Ovary (tissue), 3 donors: Measurements from ENCODE around the gene THAP4.

ENCODE experiments used
- CTCF ChIP-seq, 3 donors: fragments of 450-650 bp in 2 of 3; fragments of 200-600 bp in 1 of 3; IDR thresholded peaks; one replicate each; pipeline versions ENCODE4 v1.5.1 to v1.8.0; 2016 to 2022; ENCODE audit warnings: antibody characterized with exemption in 3 of 3, mild to moderate bottlenecking in 1 of 3
- EP300 ChIP-seq: sonication (generic); formaldehyde crosslinking; IDR thresholded peaks from one replicate; pipeline ENCODE4 v1.6.1; 2017; ENCODE audit warnings: antibody characterized with exemption
- donor health status: DM: no; HTN: no; CAD: no.

GRCh38 chr2:241639385-241639784 lies 2.4 kb upstream of the THAP4 start:
- no peak for TF ChIP-seq CTCF (IDR thresholded peaks at IDR 0.05)
- no peak for TF ChIP-seq EP300
